SU-DHL-6 (cell line): ENCODE data around the gene NEU2.

Source experiments
- H2AFZ ChIP-seq: fragments of 200-600 bp; sonication (generic); 2 replicates; pipeline ENCODE4 v1.6.1; 2014; ENCODE audit warnings: low read depth, mild to moderate bottlenecking, moderate library complexity, mixed read lengths, antibody characterized with exemption, low read length; ENCODE audit not compliant: severe bottlenecking
- H3F3A ChIP-seq: fragments of 200-600 bp; shearing (Covaris generic); 2 replicates; pipeline ENCODE4 v1.6.0; 2016; ENCODE audit warnings: antibody characterized with exemption, mild to moderate bottlenecking; ENCODE audit not compliant: insufficient read depth
- H3K27ac ChIP-seq: fragments of 200-600 bp; sonication (generic); 2 replicates; pipeline ENCODE4 v1.5.1; 2016; ENCODE audit warnings: low read depth, mild to moderate bottlenecking, low read length, moderate library complexity, mixed read lengths
- H3K27me3 ChIP-seq: fragments of 200-600 bp; sonication (generic), shearing (Covaris generic); 2 replicates; pipeline ENCODE4 v1.6.0; 2014; ENCODE audit warnings: mild to moderate bottlenecking, low read length
- H3K36me3 ChIP-seq: fragments of 200-600 bp; sonication (generic); 2 replicates; pipeline ENCODE4 v1.6.1; 2014; ENCODE audit warnings: mild to moderate bottlenecking, low read length, mixed read lengths
- H3K4me2 ChIP-seq: fragments of 300-600, 200-600 bp; shearing (Covaris generic), sonication (generic); 2 replicates; pipeline ENCODE4 v1.6.0; 2014; ENCODE audit warnings: low read length, low read depth, mild to moderate bottlenecking; ENCODE audit not compliant: poor library complexity, severe bottlenecking
- H3K4me3 ChIP-seq: fragments of 200-600 bp; sonication (generic); 2 replicates; pipeline ENCODE4 v1.5.1; 2014; ENCODE audit warnings: antibody characterized with exemption, low read length, mild to moderate bottlenecking, mixed read lengths; ENCODE audit not compliant: insufficient read depth, poor library complexity, severe bottlenecking
- H3K79me2 ChIP-seq: fragments of 200-600 bp; sonication (generic); 2 replicates; pipeline ENCODE4 v1.6.1; 2014; ENCODE audit warnings: mild to moderate bottlenecking, low read length, moderate library complexity; ENCODE audit not compliant: insufficient read depth
- H3K9ac ChIP-seq: fragments of 200-600 bp; sonication (generic); 2 replicates; pipeline ENCODE4 v1.7.0; 2014; ENCODE audit warnings: mild to moderate bottlenecking, low read length
- H3K9me2 ChIP-seq: fragments of 200-600 bp; sonication (generic); replicated peaks from 2 replicates; pipeline ENCODE4 v1.6.1; 2014; ENCODE audit warnings: low read length; ENCODE audit not compliant: insufficient read depth
- H3K9me3 ChIP-seq: fragments of 200-600 bp; sonication (generic); 2 replicates; pipeline ENCODE4 v1.6.1; 2014; ENCODE audit warnings: low read length, mixed read lengths; ENCODE audit not compliant: insufficient read depth
- H4K20me1 ChIP-seq: fragments of 200-600 bp; sonication (generic); 2 replicates; pipeline ENCODE4 v1.6.1; 2014; ENCODE audit warnings: low read depth, mild to moderate bottlenecking, antibody characterized with exemption, low read length, moderate library complexity, mixed read lengths
- CTCF ChIP-seq: fragments of 200-600 bp; sonication (generic); IDR thresholded peaks from one replicate; pipeline ENCODE4 v1.5.1; 2017; ENCODE audit warnings: antibody characterized with exemption, mild to moderate bottlenecking, low read length, moderate library complexity; ENCODE audit not compliant: insufficient read depth, poor library complexity, severe bottlenecking
- EZH2phosphoT487 ChIP-seq: fragments of 200-600 bp; sonication (generic), shearing (Covaris generic); conservative IDR thresholded peaks from 2 replicates; pipeline ENCODE4 v1.6.1; 2018; ENCODE audit warnings: mild to moderate bottlenecking, antibody characterized with exemption, low read length, moderate library complexity, mixed read lengths

The NEU2 gene

DNA sequence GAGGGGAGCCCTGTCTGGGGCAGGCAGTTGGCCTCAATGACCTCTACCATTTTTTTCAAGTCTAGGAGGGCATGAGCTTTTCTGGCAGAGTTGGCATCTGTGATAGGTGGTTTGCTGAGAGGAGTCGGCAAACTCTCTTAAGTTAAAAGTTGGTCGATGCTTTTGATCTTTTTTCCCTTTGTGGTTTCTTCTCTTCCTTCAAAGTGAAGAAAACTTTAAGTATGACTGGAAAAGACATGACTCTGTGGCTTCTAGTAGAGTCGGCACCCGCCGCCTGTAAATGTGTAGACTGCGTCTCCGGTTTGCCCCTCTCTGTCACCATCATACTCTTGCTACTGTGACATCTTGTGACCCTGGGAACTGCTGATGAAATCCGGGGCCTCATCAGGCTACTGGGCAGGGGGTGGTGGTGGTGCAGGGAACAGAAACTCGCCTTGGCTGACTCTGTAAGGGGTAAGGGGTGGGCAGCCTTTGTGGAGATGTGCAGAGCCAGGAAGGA lies 48.8 kb downstream of the NEU2 start:
- Histone ChIP-seq H3K9me3 (no peaks in the 10 kb centered on the region), H3K27ac (peak overlapping the region; percentile 93), H3K79me2 (peaks cover 53% of the 10 kb centered on the region), H3F3A (peaks cover 85% of the 10 kb centered on the region), H3K4me2 (peak overlapping the region; percentile 70), H3K4me3 (no peak overlapping the region), H4K20me1 (no peaks in the 10 kb centered on the region), H2AFZ (no peak overlapping the region), H3K9me2 (no peaks in the 10 kb centered on the region), H3K9ac (peak overlapping the region; percentile 57), H3K27me3 (no peaks in the 10 kb centered on the region), H3K36me3 (0 out of 2 replicates have a peak, but pooled peaks cover 4% of the 10 kb centered on the region)
- TF ChIP-seq CTCF, result no peak
- no peak for TF ChIP-seq EZH2phosphoT487

- Histone ChIP-seq H2AFZ (no peak overlapping the region), H3K27ac (peak overlapping the region; percentile 93), H3K4me3 (no peak overlapping the region), H3K9me3 (no peaks in the 10 kb centered on the region), H3K79me2 (peaks cover 53% of the 10 kb centered on the region), H3F3A (peaks cover 85% of the 10 kb centered on the region), H3K4me2 (peak overlapping the region; percentile 70), H4K20me1 (no peaks in the 10 kb centered on the region), H3K27me3 (no peaks in the 10 kb centered on the region), H3K9ac (peak overlapping the region; percentile 57), H3K36me3 (no peaks in the 10 kb centered on the region), H3K9me2 (no peaks in the 10 kb centered on the region)
- TF ChIP-seq EZH2phosphoT487 (no peak), CTCF (no peak)
Observed at GRCh38 chr2:233081731-233082221, 49.3 kb downstream of the NEU2 start.

GRCh38 chr2:233082222-233082930 lies 49.9 kb downstream of the NEU2 start:
- Histone ChIP-seq H3K4me3 (peak overlapping the region; percentile 25), H4K20me1 (no peaks in the 10 kb centered on the region), H3K27me3 (no peaks in the 10 kb centered on the region), H2AFZ (no peak overlapping the region), H3K9me3 (no peaks in the 10 kb centered on the region), H3K79me2 (peaks cover 56% of the 10 kb centered on the region), H3F3A (peaks cover 83% of the 10 kb centered on the region), H3K9me2 (no peaks in the 10 kb centered on the region), H3K27ac (peak overlapping the region; percentile 93), H3K36me3 (no peaks in the 10 kb centered on the region), H3K9ac (peak overlapping the region; percentile 57), H3K4me2 (peak overlapping the region; percentile 70)
- TF ChIP-seq CTCF, result no peak
- no peak for TF ChIP-seq EZH2phosphoT487
